ENCODE data around the gene NXF2B.
"Not testable (repeated sequence)": the region's sequence is repeated elsewhere in the genome, so short reads cannot be mapped to it uniquely, and the experiment has no call there.

The NXF2B gene, protein sequence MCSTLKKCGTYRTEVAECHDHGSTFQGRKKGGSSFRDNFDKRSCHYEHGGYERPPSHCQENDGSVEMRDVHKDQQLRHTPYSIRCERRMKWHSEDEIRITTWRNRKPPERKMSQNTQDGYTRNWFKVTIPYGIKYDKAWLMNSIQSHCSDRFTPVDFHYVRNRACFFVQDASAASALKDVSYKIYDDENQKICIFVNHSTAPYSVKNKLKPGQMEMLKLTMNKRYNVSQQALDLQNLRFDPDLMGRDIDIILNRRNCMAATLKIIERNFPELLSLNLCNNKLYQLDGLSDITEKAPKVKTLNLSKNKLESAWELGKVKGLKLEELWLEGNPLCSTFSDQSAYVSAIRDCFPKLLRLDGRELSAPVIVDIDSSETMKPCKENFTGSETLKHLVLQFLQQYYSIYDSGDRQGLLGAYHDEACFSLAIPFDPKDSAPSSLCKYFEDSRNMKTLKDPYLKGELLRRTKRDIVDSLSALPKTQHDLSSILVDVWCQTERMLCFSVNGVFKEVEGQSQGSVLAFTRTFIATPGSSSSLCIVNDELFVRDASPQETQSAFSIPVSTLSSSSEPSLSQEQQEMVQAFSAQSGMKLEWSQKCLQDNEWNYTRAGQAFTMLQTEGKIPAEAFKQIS

DNA sequence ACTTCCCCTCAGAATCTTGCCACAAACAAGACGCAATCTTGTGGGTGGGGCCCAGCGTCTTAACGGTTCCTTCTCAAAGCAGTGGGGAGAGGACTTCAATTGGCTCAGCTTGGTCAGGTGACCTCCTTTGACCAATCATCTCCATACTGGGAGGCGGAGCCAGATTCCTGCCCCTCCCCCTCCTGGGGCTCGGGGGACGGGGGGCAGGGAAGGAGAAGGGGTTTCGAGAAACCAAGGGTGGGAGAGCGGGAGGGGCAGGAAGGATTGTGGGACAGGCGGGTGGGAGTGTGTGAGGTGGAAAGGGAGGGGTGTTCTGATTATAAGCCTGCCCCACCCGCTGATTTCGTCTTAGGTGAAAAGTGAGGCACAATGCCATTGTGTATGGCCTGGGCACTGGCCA, at the start of gene NXF2B:
NXF2B (minus strand) TSS at position 101 of the 400 bp plus-strand sequence. CDS start 59,972 bp downstream, outside the sequence.
- DNase-seq: not testable (repeated sequence)

DNA sequence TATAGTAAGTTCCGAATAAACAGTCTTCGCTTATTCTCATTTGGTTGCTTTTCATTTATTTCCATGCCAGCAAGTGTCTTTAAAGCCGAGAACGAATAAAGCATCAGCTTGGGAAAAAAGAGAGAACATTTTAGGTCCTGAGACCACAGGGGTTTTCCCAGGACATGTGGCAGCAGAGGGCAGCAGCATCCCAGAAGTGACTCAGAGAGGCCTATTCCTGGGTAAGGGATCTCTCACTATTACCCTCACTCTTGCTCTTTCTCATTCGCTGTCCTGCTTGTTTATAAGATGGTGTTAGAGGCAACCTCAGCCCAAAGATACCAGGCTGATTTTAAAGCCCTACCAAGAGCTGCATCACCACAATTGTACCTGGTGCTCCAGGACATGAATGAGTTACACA, 39.0 kb upstream of the NXF2B start:
- not testable (repeated sequence) for DNase-seq

DNA sequence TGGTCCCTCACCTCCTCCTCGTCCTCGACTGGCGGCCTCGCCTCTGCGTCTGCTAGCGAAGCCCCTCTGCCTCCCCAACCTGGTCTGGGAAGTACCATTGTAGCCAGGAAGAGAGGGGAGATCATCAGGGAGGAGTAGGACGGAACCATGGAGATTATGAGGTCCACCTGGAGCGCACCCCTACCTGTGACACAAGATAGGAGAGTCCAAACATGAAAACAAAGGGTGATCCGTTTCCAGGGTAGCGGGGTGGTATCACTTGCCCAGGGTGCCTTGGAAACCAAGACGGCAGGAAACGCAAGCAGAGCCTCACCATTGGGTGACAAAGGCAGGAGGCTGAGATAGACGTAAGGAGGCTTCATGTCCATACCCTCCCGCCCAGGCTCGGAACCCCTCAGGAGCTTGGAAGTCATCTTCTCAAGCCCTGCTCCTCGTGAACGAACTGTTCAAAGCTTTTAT, 32.0 kb upstream of the NXF2B start, which contains the start of gene TCP11X2:
TCP11X2 (minus strand) TSS at position 51 of the 459 bp plus-strand sequence.
- DNase-seq: not testable (repeated sequence)

DNA sequence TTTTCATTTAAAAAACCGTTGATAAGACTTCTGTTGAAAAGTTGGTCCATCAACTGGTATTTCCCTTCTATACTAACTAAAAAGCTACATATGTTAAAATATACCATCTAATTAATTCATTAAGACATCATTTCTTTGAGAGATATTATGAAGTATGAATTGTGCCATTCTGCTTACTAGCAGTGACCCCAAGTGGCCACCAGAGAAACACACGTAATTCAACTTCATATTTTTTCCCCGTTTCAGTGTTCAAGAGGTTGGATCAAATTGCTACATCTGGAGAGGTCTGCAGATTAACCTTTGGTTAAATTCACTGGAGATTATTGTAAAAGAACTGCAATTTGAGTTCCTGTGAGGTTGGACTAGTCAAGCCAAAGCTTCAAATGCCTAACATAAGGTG, 30.4 kb upstream of the NXF2B start:
- DNase-seq: not testable (repeated sequence)

DNA sequence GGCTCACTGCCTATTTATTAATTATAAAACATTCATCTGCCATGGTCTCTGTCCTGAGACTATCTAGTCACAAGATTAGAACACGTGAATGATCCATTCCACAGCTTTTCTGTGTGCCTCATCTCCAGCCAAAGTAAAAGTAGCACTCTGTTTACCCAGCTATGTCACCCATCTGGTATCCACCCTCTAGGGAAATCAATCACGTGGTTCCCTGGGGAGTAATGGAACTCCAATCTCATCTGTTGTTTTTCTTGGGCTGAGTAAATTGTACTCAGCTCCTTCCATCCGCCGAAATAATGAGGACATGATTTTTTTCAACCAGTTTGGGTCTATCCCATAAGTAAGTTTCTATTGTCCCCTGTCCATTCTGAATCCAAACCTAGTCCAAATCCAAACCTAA, 18.8 kb upstream of the NXF2B start:
- not testable (repeated sequence) for DNase-seq

DNA sequence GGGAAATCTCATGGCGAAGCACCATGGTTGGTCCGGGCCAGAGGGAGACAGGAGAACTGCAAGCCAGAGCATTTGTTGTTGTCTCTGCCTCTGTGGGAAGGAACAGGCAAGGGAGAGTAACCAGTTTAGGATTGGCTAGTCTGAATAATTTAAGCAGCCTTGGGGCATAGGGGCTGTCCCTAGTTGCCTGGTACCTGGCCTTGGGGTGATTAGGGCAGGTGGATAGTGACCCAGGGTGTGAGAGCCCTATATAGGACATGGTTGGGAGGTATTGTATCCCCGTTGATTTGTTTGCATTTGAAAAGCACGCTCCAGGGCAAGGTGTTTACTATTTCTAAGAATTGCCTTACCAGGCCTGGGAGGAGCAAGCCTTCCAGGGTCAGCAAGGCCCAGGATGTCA, 25.3 kb downstream of the NXF2B start:
- DNase-seq: not testable (repeated sequence)

DNA sequence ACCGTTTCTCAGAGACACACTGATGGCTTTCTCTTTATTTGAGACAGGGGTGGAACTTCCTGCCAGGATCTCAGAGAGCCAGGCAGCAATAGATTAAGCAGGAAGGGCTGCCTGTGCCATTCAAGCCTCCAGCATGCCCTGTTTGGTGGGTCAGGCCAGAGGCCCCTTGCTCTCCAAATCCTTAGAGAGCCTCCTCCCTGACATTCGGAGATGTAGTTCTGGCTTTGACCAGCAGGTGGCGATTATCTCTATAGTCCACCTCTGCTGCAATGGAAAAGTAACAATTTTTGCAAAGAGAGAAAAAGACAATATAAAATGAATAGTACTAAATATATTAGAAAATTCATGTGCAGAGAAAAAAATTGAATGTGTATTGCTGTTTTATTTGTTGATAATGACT, 93.9 kb downstream of the NXF2B start:
- DNase-seq: peak; percentile 78

DNA sequence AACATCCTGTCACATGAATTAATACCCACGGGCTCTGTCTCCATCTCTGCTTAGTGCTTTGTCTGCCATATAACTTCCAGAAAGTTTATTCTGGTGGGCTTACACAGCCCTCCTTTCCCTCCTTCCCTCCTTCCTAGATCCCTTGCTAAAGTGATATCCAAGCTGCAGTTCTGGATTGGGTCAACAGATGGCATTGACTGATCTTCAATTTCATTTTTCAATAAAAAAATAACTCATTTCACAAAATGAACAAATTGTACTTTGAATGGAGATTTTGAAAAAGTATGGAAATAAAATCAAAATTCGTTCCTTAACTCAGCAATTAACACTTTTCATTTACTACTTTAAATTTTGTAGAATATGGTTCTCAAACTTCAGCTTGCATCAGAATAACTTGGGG, 97.9 kb downstream of the NXF2B start:
- DNase-seq: no peak

DNA sequence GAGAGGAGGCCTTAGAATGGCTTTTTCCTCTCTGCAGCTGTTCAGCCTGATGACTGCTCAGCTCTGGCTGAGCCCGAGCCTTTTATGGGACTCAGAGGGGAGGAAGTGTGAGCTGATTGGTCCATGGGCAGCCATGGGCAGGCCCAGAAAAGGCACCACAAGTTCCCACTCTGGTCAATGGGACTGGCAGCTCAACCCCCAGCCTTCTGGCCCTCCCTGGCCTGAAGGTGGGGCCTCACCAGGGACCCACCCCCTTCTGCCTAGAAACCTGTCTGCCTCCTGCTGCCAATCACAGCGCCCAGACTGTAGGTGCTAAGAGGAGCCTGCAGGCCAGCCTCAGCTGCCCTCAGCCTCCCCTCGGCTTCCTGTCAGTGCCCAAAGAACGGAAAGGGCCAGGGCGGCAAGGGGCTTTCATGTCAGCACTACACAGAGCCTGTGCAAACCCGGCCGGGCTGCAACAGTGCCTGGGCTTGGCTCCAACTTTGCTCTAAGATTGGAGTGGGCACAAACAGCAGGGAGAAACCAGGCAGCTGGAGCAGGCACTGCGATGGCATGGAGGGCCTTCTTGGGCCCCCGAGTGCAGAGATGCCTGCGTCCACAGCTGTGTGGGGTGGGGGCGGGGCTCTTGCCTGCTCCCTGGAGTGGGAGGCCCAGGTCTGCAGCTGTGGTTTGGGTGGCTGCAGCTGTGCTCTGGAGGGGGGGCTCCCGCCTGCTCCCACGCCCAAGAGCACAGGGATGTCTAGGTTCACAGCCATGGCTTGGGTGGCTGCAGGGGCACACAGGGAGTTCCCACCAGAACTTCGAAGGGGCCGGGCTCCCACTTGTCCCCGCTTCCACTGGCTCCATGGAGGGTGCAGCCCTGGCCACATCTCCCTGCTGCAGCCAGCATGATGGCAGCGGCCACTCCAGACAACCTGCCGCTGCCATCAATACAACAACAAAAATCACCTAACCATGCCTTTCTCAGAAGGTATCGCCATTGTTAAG, 100.2 kb downstream of the NXF2B start:
- DNase-seq: no peak

DNA sequence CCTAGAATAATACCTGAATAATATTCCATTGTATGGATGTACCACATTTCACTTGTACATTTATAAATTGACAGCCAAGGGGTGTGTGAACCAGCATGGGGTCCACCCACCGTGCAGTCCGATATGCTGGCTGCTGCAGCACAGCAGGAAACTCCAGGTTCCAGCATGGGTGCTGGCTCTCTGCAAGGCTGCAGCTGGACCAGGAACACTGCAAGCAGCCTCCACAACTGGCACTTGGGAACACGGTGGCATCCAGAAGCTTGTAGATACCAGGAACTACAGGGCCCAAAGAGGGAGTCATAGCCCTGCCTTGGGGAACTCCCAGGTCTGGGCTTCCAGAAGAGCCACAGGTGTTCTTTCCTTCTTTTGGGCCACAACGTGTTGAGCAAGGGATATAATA, 101.6 kb downstream of the NXF2B start:
- DNase-seq: no peak
